Measurements from ENCODE around the gene ACTR6.

DNA sequence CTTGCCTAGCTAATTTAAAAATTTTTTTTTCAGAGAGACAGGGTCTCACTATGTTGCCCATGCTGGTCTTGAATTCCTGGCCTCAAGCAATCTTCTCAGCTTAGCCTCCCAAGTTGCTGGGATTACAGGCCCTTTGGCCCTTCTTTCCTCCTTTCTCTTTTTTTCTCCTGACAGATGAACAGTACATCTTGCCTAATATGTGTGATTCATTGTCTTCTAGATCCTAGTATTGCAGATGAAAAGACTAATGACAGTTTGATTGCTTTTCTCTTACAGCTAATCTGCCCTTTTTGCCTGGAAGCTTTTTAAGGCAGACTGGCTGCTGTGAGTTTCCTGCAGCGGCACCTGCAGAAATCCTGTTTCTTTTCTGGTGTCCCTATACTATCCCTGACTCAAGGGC is 54.3 kb downstream of the ACTR6 start:
- TF ChIP-seq, protein P1, sequence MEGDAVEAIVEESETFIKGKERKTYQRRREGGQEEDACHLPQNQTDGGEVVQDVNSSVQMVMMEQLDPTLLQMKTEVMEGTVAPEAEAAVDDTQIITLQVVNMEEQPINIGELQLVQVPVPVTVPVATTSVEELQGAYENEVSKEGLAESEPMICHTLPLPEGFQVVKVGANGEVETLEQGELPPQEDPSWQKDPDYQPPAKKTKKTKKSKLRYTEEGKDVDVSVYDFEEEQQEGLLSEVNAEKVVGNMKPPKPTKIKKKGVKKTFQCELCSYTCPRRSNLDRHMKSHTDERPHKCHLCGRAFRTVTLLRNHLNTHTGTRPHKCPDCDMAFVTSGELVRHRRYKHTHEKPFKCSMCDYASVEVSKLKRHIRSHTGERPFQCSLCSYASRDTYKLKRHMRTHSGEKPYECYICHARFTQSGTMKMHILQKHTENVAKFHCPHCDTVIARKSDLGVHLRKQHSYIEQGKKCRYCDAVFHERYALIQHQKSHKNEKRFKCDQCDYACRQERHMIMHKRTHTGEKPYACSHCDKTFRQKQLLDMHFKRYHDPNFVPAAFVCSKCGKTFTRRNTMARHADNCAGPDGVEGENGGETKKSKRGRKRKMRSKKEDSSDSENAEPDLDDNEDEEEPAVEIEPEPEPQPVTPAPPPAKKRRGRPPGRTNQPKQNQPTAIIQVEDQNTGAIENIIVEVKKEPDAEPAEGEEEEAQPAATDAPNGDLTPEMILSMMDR (IDR thresholded peaks at IDR 0.05; ENCODE audit: insufficient read depth, low read depth, low read length) = no peak
- TF ChIP-seq EZH2 (IDR thresholded peaks at IDR 0.05; ENCODE audit: insufficient read depth, low read length) = no peak
